GM21786 (cell line): ENCODE measurements around the gene THAP12.

ENCODE experiments used
- ATAC-seq: cut with Tn5 transposase; IDR thresholded peaks from one replicate; pipeline ENCODE4 v1.9.1; 2021; ENCODE audit not compliant: unreplicated experiment

Gene THAP12

DNA sequence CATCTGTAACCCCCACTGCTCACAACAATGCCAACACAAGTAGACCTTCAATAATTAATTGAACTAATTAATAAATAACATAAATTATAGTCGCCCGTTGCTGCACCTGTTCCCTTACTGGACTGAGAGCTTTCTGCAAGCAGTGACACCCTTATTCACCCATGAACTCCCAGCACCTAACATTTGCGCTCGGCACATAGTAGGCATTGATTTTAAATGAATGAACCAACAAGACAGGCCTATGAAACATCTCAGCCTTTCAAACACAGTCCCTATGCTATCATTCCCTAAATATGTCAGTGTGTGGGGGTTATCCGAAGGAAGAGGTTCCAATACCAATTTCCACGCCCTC lies 1.1 kb downstream of the THAP12 start:
- ATAC-seq, result no peak

DNA sequence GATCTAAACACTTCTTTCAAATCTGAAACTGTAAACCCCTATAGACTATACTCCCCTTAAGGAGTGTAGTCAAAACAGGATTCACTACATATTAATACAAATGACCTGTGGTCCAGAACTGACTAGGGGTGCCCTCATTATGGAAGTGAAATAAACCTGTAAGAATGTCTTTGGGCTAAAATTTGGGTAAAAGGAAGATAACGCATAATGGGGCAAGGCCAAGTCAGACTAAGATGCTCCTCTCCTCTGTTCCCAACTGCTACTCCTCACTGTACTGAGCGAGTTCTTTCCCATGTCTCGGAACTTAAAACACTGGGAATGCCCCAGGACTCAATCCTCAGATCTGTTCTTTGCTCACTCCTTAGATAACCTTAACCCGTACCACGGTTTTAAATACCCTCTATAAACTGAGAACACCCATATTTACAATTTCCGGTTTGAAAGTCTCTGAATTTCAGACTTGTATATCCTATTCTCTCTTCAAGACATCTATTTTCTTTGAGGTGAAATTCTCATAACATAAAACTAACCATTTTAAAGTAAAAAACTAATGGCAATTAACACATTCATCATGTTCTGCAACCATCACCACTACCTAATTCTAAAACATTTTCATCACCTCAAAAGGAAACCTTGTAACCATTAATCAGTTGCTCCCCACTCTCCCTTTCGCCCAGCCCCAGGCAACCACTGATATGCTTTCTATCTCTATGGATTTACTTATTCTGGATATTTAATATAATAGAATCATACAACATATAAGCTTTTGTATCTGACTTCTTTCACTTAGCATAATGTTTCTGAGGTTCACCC lies 4.0 kb downstream of the THAP12 start:
- ATAC-seq, result no peak

DNA sequence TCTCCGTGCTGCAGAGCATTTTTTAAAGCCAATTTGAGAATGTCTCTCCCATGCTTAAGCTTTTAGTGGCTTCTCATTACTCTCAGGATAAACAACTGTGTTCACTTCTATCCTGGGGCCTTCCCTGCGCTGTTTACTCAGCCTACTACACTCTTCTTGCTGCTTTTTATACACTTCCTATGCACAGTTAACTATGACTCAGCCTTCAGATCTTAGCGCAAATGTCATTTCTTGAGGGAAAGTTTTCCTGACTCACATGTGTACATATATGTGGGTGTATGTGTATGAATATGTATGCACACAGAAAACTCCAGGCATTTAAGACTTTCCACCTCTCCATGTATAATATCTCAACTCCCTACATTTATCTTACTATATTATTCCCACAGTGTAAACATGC lies 9.8 kb downstream of the THAP12 start:
- ATAC-seq, result peak; percentile 56

DNA sequence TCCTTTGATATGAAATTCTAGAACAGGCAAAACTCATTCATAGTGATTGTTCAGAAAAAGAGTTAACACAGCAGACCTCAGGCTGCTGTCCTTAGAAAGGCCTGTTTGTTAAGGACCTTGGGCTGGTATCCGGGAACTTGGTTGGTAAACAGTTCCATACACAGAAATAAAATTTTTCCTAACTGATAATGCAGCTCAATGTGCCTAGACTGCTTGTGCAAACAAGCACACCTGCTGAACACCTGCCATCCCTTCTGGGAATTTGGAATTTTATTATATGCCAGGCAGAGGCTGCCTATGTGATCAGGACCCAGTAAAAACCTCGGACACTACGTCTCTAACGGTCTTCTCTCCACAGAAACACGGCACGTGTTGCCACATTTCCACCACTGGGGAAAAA lies 11.5 kb downstream of the THAP12 start:
- ATAC-seq, result no peak

DNA sequence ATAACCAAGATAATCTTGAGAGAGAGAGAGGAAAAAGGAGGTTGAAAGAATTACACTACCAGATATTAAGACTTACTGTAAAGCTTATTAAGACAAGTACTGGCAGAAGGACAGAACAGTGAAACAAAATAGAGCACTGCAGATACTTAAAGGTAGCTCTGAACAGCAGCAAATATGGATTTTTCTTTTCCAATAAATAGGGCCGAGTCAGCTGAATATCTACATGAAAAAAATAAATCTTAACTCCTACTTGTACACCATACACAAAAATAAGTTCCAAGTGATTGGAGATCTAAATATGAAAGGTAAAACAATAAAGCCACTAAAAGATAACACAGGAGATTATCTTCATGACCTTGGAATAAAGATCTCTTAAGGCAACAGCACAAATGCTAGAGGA lies 12.4 kb downstream of the THAP12 start:
- no peak for ATAC-seq

DNA sequence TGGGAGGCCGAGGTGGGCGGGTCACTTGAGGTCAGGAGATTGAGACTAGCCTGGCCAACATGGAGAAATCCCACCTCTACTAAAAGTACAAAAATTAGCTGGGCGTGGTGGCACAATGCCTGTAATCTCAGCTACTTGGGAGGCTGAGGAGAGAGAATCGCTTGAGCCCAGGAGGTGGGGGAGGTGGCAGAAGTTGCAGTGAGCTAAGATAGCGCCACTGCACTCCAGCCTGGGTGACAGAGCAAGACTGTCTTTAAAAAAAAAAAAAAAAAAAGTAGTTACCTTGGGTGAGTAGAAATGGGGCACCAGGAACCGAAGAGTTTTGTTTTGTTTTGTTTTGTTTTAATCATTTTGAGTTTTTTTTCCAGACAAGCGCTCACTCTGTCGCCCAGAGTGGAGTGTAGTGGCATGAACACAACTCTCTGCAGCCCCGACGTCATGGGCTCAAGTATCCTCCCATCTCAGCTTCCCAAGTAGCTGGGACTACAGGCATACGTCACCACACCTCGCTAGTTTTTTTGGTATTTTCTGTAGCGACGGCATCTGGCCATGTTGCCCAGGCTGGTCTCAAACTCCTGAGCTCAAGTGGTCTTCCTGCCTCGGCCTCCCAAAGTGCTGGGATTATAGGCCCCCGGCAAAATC lies 15.8 kb downstream of the THAP12 start:
- ATAC-seq, result no peak

DNA sequence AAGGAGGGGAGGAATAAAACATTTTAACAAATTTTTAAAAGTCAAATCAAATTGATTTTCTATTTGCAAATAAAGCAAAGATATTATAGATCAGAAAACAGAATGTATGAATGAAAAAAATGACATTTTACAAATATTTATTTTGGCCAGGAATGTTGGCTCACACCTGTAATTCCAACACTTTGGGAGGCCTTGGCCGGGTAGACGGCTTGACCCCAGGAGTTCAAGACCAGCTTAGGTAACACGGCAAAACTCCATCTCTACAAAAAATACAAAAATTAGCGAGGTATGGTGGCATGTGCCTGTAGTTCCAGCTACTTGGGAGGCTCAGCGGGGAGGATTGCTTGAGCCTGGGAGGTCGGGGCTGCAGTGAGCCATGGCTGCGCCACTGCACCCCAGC lies 18.2 kb downstream of the THAP12 start:
- no peak for ATAC-seq

DNA sequence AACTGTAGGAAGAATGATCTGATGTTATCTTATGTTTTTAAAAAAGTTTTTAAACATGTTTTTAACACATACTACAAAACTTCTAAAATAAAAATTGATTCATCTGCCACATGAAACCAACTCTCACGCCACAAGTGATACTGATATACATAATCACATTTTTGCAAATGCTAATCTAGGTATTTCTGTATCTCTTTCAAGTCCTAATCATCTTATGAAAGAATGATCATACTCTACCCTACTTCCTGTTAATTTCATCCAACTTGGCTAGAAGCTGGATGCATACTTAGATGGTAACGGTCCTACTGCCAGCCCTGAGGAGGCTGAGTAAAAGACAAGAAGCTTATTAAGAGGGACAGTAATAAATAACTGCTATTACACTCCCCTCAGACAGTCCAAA lies 19.2 kb downstream of the THAP12 start:
- no peak for ATAC-seq

DNA sequence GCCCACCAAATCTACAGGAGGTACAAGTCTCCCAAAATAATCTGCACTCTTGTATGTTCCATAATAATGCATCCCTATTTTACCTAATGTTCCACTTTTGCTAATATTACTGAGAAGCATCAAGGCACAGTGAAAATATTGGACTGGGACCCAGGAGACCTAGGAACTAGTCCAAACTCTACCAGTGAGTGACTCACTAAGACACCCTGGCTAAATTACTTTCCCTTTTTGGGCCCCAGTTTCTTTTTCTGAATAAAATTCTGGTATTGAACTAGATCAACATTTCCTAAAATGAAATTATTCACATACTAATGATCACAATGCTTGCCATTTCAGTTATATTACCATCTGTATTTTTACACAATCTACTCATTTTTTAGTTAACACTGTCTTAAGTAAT lies 19.6 kb downstream of the THAP12 start:
- ATAC-seq, result no peak

DNA sequence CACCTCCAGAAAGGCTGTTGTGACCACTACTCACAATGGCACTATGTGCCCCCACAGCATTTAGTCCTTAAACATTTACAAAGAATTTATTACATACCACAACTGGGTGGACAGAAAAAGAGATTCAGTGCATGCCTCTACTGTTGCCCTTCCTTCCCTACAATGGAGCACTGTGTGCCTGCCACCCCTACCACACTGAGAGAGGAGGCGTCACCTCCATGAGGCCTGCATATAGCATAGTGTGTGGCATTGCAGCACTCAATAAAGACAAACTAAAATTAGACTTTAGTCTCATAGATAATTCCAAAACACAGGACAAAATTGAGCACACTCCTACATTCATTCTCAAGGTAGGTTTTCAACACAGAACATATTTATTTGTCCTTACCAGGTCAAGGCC lies 25.8 kb downstream of the THAP12 start:
- ATAC-seq, result no peak

DNA sequence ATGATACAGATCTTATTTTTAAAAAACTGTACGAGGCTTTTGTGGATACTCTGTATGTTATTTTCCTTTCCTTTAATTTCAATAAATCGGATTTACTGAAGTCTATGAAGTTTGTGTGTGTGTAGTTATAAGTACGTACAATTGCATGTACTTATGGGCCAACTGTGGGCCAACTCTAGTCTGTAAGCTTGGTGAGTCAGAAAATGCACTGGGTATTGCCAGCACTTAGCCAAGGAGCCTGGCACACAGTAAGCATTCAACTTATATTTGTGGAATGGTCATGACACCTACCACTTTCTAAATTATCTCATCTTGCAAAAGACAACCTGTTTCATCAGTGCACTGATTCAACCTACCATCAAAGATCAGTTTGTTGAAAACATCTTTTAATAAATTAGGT lies 32.6 kb downstream of the THAP12 start:
- ATAC-seq, result no peak

DNA sequence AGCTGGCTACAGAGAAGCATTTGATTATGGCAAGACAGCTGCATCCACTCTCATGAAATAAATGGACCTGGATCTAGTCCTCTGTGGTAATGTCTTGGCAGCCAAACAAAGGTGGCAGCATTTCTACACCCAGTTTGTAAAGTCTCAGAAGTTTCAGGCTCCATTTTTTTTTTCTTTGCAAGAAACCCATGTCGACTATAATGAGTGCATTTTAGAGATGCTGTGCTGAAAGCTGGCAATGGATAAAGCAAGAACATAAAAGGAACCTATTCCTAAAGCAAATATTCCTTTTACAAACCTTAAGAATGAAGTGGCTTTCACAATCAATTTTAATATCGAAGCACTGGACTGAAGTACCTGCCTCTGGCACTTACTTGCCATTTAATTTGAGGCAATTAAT lies 33.5 kb downstream of the THAP12 start:
- ATAC-seq, result no peak

DNA sequence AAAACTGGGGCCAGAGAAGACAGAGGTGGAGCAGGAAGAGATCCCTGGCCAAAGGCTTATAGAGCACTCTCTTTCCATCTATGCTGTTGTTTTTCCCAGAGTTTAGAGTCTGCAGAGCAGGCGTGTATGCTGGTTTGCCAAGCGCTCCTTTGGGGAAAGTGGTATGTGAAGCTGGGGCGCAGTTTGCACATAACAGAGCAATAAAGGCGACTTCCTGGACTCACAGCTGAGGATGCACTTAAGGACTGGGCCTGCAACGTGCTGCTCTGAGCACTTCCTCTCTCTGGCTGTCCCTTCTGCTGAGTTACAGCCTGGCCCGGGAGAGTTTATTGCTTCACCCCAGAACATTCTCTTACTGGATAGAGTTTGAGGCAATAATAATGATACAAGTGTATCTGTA lies 41.7 kb downstream of the THAP12 start:
- ATAC-seq, result no peak

DNA sequence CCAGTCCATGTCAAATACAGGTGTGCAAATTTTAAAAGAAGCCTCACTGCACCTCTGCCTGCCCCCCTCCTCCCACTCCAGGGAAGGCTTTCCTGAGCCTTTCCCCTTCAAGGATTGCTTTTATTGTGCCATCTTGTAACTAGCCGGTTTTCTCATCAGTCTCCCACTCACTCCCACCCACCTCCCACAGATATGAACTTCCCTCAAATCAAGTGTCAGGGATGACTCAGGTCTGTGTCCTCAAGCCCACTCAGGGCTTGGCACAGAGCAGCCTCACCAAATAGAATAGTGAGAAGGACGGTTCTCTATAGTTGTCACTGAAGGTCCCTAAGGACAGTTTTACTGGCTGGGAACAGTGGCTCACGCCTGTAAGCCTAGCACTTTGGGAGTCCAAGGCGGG lies 43.0 kb downstream of the THAP12 start:
- no peak for ATAC-seq

DNA sequence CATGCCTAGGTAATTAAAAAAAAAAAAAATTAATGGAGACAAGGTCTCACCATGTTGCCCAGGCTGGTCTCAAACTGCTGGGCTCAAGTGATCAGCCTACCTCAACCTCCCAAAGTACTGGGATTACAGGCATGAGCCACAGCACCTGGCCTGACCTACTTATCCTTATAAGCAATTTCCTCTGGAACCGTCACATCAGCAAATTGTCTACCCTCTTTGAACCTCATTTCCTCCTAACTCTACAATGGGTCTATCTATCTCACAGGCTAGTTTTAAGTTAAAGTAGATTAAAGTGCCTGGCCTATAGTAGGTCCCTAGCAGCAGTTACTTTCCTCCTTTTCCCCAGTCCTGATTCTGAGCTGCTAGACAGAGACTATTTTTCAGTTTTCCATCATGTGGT lies 43.5 kb downstream of the THAP12 start:
- no peak for ATAC-seq

DNA sequence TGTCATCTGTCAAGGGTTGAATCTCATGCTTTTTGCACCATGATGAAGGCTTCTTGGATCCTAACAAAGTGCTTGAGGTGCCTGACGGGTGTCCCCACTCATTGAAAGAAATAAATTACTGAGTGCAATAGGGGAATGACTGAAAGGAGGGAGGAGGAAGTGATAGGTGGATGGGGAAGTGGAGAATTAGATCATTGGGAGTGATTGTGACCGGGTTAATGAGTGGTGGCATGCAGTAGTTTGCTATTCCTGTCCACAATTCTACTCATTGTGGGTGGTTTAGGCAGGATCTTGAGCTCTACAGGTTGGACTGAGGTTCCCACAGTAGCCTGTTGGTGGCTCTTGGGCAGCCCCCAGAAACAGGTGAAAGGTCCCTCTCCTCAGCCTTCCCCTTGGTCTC lies 44.3 kb downstream of the THAP12 start:
- ATAC-seq, result no peak

DNA sequence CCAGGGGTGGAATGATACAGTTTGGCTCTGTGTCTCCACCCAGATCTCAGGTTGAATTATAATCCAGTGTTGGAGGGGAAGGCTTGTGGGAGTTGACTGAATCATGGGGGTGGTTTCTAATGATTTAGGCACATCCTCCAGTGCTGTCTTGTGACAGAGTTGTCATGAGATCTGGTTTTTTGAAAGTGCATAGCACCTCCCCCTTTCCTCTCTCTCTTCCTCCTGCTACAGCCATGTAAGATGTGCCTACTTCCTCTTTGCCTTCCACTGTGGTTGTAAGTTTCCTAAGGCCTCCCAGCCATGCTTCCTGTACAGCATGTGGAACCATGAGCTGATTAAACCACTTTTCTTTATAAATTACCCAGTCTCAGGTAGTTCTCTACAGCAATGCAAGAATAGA lies 45.1 kb downstream of the THAP12 start:
- ATAC-seq, result no peak

DNA sequence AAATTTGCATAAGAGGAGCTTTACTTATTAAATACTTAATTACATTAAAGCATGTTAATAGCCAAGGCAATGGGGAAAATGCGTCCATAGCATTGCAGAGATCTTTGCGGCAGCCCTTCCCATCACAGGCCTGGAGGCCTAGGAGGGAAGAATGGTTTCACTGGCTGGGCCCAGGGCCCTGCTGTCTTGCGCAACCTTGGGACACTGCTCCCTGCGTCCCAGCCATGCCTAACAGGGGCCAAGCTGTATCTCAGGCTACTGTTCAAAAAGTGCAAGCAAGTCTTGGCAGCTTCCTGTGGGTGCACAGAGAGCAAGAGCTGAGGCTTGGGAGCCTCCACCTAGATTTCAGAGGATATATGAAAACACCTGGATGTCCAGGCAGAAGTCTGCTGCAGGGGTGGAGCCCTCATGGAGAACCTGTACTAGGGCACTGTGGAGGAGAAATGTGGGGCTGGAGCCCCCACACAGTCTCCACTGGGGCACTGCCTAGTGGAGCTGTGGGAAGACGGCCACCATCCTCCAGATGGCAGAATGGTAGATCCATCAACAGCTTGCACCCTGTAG lies 46.0 kb downstream of the THAP12 start:
- no peak for ATAC-seq

DNA sequence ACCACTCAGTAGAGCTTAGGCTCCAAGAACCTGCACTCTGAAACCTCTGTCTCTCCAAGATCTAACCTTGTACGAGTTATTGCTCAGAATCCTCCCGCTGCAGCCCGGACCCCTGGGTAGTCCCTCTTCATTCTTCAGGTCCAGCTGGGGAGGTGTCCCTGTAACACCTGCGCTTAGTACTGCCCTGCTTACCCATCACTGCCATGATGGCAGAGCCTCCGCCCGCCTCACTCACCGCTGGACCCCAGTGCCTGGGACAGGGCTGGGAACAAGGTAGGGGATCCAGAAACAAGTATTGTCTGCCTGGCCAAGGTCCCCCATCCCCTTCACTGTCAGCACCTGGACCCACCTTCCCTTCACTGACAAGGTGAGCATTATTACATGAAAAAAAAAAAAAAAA lies 50.3 kb downstream of the THAP12 start:
- ATAC-seq, result no peak

DNA sequence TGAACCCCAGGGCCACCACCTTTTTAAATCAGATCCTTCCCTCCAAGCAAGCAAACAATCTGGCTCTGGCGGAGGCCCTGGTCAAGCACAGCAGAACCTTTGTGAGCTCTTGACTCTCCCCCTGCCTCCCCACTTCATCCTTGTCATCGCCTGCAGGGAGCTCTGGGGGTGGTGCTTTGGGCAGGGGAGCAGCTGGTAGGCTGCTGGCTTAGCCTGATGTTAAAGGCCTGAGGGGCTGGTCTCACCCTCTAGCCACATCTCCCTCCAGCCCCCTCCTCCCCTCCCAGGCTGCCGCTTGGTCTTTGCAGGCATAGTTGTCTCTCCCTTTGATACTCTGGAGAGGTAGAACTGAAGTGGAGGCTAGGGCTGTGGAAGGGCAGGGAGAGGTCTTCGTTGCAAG lies 50.9 kb downstream of the THAP12 start:
- ATAC-seq, result no peak

DNA sequence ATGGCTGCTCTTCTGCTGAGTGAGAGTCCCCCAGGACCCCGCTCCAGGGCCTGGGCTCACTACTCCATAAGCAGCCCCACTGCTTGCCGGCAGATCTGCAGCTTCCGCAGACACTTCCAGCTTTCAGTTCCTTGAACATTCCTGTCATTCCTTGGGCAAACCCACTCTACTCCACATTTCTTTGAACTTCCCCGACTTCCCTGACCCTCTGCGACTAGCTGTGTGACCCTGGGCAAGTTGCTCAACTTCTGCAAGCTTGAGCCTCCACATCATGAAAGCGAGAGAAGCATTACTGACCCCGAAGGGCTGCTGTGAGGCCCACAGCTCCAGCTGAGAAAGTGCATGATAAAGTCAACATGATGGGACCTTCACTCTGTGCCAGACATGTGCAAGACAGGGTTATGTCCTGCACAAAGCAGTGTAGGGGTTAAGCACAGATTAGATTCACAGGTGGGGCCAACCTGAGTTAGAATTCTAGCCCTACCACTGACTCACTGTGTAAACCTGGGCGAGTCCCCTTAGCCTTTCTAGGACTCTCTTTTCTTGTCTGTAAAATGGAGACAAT lies 51.8 kb downstream of the THAP12 start:
- no peak for ATAC-seq

DNA sequence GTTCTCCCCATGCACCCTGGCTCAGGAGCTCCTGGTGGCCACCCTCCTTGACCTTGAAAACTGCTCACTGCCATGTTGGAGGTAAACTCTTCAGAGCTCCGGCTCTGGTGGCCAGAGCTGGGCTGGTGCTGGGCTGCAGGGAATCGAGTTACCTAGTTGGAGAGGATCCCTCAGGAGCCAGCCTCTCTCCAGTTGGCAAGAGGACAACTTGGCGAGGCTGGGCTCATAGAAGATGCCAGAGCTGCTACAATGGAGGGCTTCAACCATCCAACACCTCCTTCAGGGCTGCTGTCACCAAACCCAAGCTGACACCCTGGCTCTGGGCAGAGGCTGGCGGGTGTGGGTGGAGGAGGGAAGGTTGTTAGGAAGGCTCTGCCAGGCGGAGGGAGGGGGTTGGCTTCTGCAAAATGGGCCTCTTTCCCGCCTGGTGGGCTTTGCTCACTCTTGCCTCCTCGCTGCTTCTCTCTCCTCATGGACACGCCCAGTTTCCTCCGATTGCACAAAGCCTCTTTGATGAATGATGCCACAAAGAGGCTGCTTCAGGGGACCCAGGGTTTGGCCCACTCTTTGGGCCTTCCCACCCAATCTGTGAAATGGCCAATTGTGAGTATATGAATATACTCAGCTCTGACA lies 53.1 kb downstream of the THAP12 start:
- no peak for ATAC-seq
